Suprapubic skin (tissue), 3 donors: ENCODE measurements around the gene POLR2C.

ENCODE experiments used
- POLR2A ChIP-seq, 2 donors: fragments of 450-650 bp; IDR thresholded peaks; one replicate each; pipeline ENCODE4 v1.6.1; 2017; ENCODE audit warnings: antibody characterized with exemption in 2 of 2, mild to moderate bottlenecking in 2 of 2, moderate library complexity in 2 of 2
- TF ChIP-seq, protein P1 (sequence below), 2 donors: fragments of 200-600 bp in 1 of 2; fragments of 450-650 bp in 1 of 2; sonication (generic) in 1 of 2; IDR thresholded peaks; one replicate each; pipeline ENCODE4 v1.5.1; 2016 to 2019; ENCODE audit warnings: antibody characterized with exemption in 2 of 2, mild to moderate bottlenecking in 1 of 2, moderate library complexity in 1 of 2

DNA sequence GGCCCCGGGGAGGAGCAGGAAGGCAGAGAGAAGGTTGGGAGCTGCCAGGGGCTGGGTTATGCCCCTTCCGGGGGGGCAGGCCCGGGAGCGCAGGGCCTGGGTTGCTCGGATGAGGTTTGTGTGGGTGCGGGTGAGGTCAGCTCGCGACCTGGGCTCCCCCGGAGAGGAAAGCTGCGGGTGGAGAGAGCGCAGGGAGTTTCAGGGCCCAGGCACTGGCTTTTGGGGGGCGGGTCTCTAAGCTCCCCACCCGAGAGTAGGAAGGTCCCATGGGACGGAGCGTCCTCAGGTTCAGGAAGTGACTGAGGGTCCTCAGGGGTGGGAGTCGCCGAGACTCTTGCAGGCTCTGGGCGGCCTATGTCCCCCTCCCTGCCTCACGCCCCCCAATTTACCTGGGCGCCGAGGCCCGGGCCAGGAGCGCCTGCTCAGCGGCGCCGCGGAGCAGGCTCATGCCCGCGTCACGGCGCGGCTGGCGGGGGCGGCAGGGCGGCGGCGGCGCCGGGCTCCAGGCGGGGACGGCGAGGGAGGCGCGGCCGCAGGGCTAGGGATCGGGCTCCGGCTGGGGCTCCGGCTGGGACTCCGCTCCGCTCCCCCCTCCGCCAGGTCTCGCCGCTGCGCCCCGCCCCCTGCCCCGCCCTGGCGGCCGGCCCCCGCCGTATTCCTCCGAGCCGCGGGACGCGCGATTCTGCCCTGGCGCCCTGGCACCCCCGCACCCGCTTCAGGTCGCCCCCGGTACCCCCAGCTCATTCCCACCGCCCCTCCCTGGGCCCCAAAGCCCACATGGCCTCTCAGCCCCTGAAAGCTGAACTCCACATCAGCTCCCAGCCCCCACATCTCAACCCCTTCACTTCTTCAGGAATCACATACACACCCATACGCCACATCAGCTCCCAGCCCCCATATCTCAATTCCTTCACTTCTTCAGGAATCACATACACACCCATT lies 23.7 kb downstream of the POLR2C start, which contains the start of gene DOK4:
- TF ChIP-seq POLR2A (IDR thresholded peaks at IDR 0.05): no peak
- TF ChIP-seq, protein P1, sequence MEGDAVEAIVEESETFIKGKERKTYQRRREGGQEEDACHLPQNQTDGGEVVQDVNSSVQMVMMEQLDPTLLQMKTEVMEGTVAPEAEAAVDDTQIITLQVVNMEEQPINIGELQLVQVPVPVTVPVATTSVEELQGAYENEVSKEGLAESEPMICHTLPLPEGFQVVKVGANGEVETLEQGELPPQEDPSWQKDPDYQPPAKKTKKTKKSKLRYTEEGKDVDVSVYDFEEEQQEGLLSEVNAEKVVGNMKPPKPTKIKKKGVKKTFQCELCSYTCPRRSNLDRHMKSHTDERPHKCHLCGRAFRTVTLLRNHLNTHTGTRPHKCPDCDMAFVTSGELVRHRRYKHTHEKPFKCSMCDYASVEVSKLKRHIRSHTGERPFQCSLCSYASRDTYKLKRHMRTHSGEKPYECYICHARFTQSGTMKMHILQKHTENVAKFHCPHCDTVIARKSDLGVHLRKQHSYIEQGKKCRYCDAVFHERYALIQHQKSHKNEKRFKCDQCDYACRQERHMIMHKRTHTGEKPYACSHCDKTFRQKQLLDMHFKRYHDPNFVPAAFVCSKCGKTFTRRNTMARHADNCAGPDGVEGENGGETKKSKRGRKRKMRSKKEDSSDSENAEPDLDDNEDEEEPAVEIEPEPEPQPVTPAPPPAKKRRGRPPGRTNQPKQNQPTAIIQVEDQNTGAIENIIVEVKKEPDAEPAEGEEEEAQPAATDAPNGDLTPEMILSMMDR (IDR thresholded peaks at IDR 0.05): no peak
